K562 (cell line): Measurements from ENCODE around the gene SLIRP. TPM values are rescaled to one million over a fixed set of nuclear protein-coding genes. Genes with fewer than 3 reads are reported as not detected.

Experiments used
- BRF1 ChIP-seq: IDR thresholded peaks from 3 replicates; pipeline ENCODE4 v1.6.1; 2011; ENCODE audit warnings: borderline replicate concordance, mild to moderate bottlenecking; ENCODE audit not compliant: insufficient read length; ENCODE audit errors: extremely low read depth
- CLOCK ChIP-seq: fragments of 250-450 bp; sonication (Bioruptor Pico); IDR thresholded peaks from 2 replicates; pipeline ENCODE4 v1.4.0; 2020; ENCODE audit warnings: mild to moderate bottlenecking, moderate library complexity, borderline replicate concordance
- NKRF ChIP-seq: fragments of 450-650 bp; IDR thresholded peaks from 2 replicates; pipeline ENCODE4 v1.6.1; 2016; ENCODE audit warnings: borderline replicate concordance
- NR3C1 ChIP-seq: sonication (generic); formaldehyde crosslinking; IDR thresholded peaks from 2 replicates; pipeline ENCODE4 v1.8.1; 2022; ENCODE audit warnings: missing genetic modification reagents
- PHB ChIP-seq: fragments of 250-450 bp; sonication (Bioruptor Pico); IDR thresholded peaks from 2 replicates; pipeline ENCODE4 v1.5.0; 2021
- REST ChIP-seq, 2 experiments: fragments of 450-650 bp; formaldehyde crosslinking in 1 of 2; IDR thresholded peaks; 2 replicates each; pipeline versions ENCODE4 v1.4.0 to v1.6.1; 2014 to 2020; ENCODE audit warnings: mild to moderate bottlenecking in 2 of 2, borderline replicate concordance in 1 of 2, low read depth in 1 of 2
- SIX5 ChIP-seq, 2 experiments: IDR thresholded peaks; 2 replicates each; pipeline ENCODE4 v1.6.1; 2011; ENCODE audit warnings: low read length in 2 of 2, borderline replicate concordance in 1 of 2, low read depth in 1 of 2, mild to moderate bottlenecking in 1 of 2, moderate library complexity in 1 of 2; ENCODE audit not compliant: insufficient read depth in 1 of 2
- SNRNP70 ChIP-seq: fragments of 200-400 bp; formaldehyde crosslinking; optimal IDR thresholded peaks from 2 replicates; pipeline ENCODE3; 2017; ENCODE audit warnings: low read depth, low read length
- THAP7 ChIP-seq: fragments of 250-450 bp; sonication (Bioruptor Pico); IDR thresholded peaks from 2 replicates; pipeline ENCODE4 v1.5.0; 2021
- THRB ChIP-seq: fragments of 450-650 bp; formaldehyde crosslinking; conservative IDR thresholded peaks from 2 replicates; pipeline ENCODE4 v1.4.0; 2022; ENCODE audit warnings: mild to moderate bottlenecking, missing genetic modification characterization
- polyA plus RNA-seq, 8 experiments: library from polyadenylated mRNA; depleted of rRNA in 4 of 8; stranded (reverse) in 5 of 8; unstranded in 3 of 8; fragments of >200 nt; fragmentation: Nextera tagmentation in 2 of 8; fragmentation: Illumina TruSeq in 1 of 8; extraction: Ambion mirVana in 2 of 8; extraction: Trizol in 1 of 8; gene quantifications; 2 replicates each; pipeline versions ENCODE4 v1.2.1 to v1.2.3, GENCODE V29; 2011 to 2014; ENCODE audit warnings: inconsistent platforms in 1 of 8, missing spikeins in 1 of 8
- total RNA-seq, 7 experiments: library from RNA; depleted of rRNA in 6 of 7; stranded (reverse); fragments of >200 nt in 6 of 7; fragmentation: Illumina TruSeq in 2 of 7; extraction: Trizol in 2 of 7; gene quantifications; 2 replicates each; pipeline versions ENCODE4 v1.2.1 to v1.2.3, GENCODE V29; 2011 to 2021; ENCODE audit warnings: low replicate concordance in 1 of 7

The SLIRP gene
- total and polyA plus RNA-seq, 9 of the 15 experiments (the other 6 are each of a cell fraction or from before 2014, with no cell fraction given), result 251 to 1,905 (median 491) TPM

- TF ChIP-seq REST (IDR thresholded peaks at IDR 0.05; ENCODE audit: borderline replicate concordance) (no peak), REST (CRISPR knock-in tag; IDR thresholded peaks at IDR 0.05; ENCODE audit: low read depth) (no peak), PHB (CRISPR knock-in tag) (no peak), NR3C1 (CRISPR knock-in tag) (no peak), THRB (CRISPR knock-in tag) (no peak), THAP7 (CRISPR knock-in tag) (no peak), NKRF (peak; percentile 56; the same call in 1 of the 2 replicates), CLOCK (CRISPR knock-in tag) (no peak), SIX5 (IDR thresholded peaks at IDR 0.05; ENCODE audit: borderline replicate concordance in 1 of 2, insufficient read depth in 1 of 2, low read depth in 1 of 2, low read length in 2 of 2) (peak in 1 of 2 experiments; percentile 48; a peak in 1 of 4 replicates), SNRNP70 (no peak), BRF1 (no peak)
Observed at GRCh38 chr14:77707724-77708408, at the start of gene SLIRP, which contains the start of gene ALKBH1 (continued).
